HepG2 (cell line): ENCODE measurements around the gene PARP8. TPM values are rescaled to one million over a fixed set of nuclear protein-coding genes. Genes with fewer than 3 reads are reported as not detected.

Source experiments
- ATAC-seq: fragments of 200-7000 bp; cut with Tn5 transposase; 3 replicates; pipeline ENCODE4 v1.9.1; 2020; ENCODE audit warnings: mild to moderate bottlenecking, moderate library complexity
- BruUV-seq: library from RNA; stranded (reverse); fragments of 400-500 nt; replicated peaks from 2 replicates; lab custom pipeline; 2021; lab: Mats Ljungman, UMichigan
- CTCF ChIA-PET: fragments of 300-600 bp; formaldehyde crosslinking; extraction: SDS; loops from one replicate; lab custom pipeline; 2021; ENCODE audit warnings: low total read pairs, inconsistent platforms, low intra/inter-chr PET ratio; lab: Yijun Ruan, JAX
- POLR2A ChIA-PET: fragments of 350-600 bp; sonication (Branson Sonifier 250); formaldehyde crosslinking; loops from one replicate; lab custom pipeline; 2020; ENCODE audit warnings: antibody characterized with exemption, inconsistent platforms; lab: Yijun Ruan, JAX
- DNase-seq: peaks from one replicate; pipeline ENCODE4 v3.0.0-alpha.2; 2015; ENCODE audit warnings: low spot score
- FAIRE-seq: peaks from 3 replicates; lab custom pipeline; 2011; peaks lifted over from hg19 to GRCh38; lab: Jason Lieb, UNC
- H2AFZ ChIP-seq: one replicate; pipeline ENCODE4 v1.6.1; 2011; ENCODE audit warnings: low read length, inconsistent platforms
- H3K27ac ChIP-seq: fragments of 300-600 bp; 3 replicates; pipeline ENCODE4 v1.8.0; 2011; ENCODE audit warnings: mixed run types, mild to moderate bottlenecking, mixed read lengths, low read length, inconsistent platforms; ENCODE audit not compliant: insufficient read depth; ENCODE audit errors: extremely low read length
- H3K27me3 ChIP-seq, 2 experiments: fragments of 200-600 bp in 1 of 2; 2 replicates in 1 of 2; 3 replicates in 1 of 2; pipeline versions ENCODE4 v1.6.0 to v1.8.0; 2011; ENCODE audit warnings: low read length in 2 of 2, mild to moderate bottlenecking in 2 of 2, moderate library complexity in 2 of 2, inconsistent platforms in 1 of 2; ENCODE audit not compliant: insufficient read depth in 2 of 2, control insufficient read depth in 1 of 2
- H3K36me3 ChIP-seq, 2 experiments: fragments of 200-600 bp in 1 of 2; replicated peaks in 1 of 2; 2 replicates in 1 of 2; 3 replicates in 1 of 2; pipeline versions ENCODE4 v1.5.1 to v1.8.0; 2011; ENCODE audit warnings: low read length in 2 of 2, inconsistent platforms in 1 of 2; ENCODE audit not compliant: insufficient read depth in 2 of 2, control insufficient read depth in 1 of 2
- H3K4me1 ChIP-seq: 2 replicates; pipeline ENCODE4 v1.5.1; 2012; ENCODE audit warnings: low read length, inconsistent platforms; ENCODE audit not compliant: insufficient read depth
- H3K4me2 ChIP-seq: 2 replicates; pipeline ENCODE4 v1.6.0; 2011; ENCODE audit warnings: low read depth, low read length, inconsistent platforms
- H3K4me3 ChIP-seq, 3 experiments: fragments of 200-600 bp in 1 of 3; sonication (generic), shearing (Covaris generic) in 1 of 3; replicated peaks in 1 of 3; 2 replicates each; pipeline ENCODE4 v1.5.1; 2011 to 2016; ENCODE audit warnings: low read length in 3 of 3, inconsistent platforms in 2 of 3, low read depth in 2 of 3, mild to moderate bottlenecking in 2 of 3, control low read depth in 1 of 3, mixed read lengths in 1 of 3; ENCODE audit not compliant: insufficient read depth in 1 of 3
- H3K79me2 ChIP-seq: one replicate; pipeline ENCODE4 v1.6.1; 2011; ENCODE audit warnings: low read length, inconsistent platforms; ENCODE audit not compliant: insufficient read depth
- H3K9ac ChIP-seq: 2 replicates; pipeline ENCODE4 v1.6.0; 2011; ENCODE audit warnings: mild to moderate bottlenecking, low read depth, low read length, inconsistent platforms; ENCODE audit not compliant: insufficient read depth
- H3K9me3 ChIP-seq: 2 replicates; pipeline ENCODE4 v1.5.1; 2012; ENCODE audit warnings: mild to moderate bottlenecking, low read length
- H4K20me1 ChIP-seq: 2 replicates; pipeline ENCODE4 v1.6.0; 2011; ENCODE audit warnings: inconsistent platforms, mild to moderate bottlenecking, low read length, moderate library complexity; ENCODE audit not compliant: insufficient read depth
- DNMT3B ChIP-seq: conservative IDR thresholded peaks from 2 replicates; pipeline ENCODE4 v1.6.1; 2016; ENCODE audit warnings: missing biosample characterization, control low read depth
- FOXO1 ChIP-seq: sonication (generic); formaldehyde crosslinking; IDR thresholded peaks from 2 replicates; pipeline ENCODE4 v1.4.0; 2020; ENCODE audit warnings: missing genetic modification reagents
- HOXA5 ChIP-seq: sonication (generic); formaldehyde crosslinking; IDR thresholded peaks from 2 replicates; pipeline ENCODE4 v1.4.0; 2020; ENCODE audit warnings: missing genetic modification reagents
- ISL2 ChIP-seq: sonication (generic); formaldehyde crosslinking; IDR thresholded peaks from 2 replicates; pipeline ENCODE4 v1.5.0; 2020; ENCODE audit warnings: missing genetic modification reagents
- RBM39 ChIP-seq: fragments of 200-400 bp; formaldehyde crosslinking; IDR thresholded peaks from one replicate; pipeline ENCODE4 v1.6.1; 2018; ENCODE audit warnings: antibody characterized with exemption, mild to moderate bottlenecking, low read depth, low read length; ENCODE audit not compliant: poor library complexity, severe bottlenecking
- SMAD3 ChIP-seq: sonication (generic); formaldehyde crosslinking; IDR thresholded peaks from 2 replicates; pipeline ENCODE4 v1.4.0; 2020; ENCODE audit warnings: missing genetic modification reagents
- ZNF614 ChIP-seq: IDR thresholded peaks from 2 replicates; pipeline ENCODE4 v1.6.1; 2018; ENCODE audit warnings: missing biosample characterization, missing genetic modification reagents, inconsistent platforms, borderline replicate concordance
- WGBS: methylation state at CpG from one replicate; pipeline ENCODE4 v1.1.6; 2017; ENCODE audit warnings: low lambda C conversion rate; 5-methylcytosine and 5-hydroxymethylcytosine counted together
- in situ Hi-C: cut with HindIII; loops from 2 replicates; pipeline ENCODE4 v1.10.0; 2017; ENCODE audit warnings: low pct_unique_long_range_greater_than_20kb; ENCODE audit not compliant: extremely low pct_ligation_motif_present
- intact Hi-C: fragments of 100-400 bp; cut with micrococcal nuclease; formaldehyde crosslinking; loops from one replicate; pipeline ENCODE4 v1.10.0; 2022; ENCODE audit not compliant: unreplicated experiment
- polyA plus RNA-seq, 8 experiments: library from polyadenylated mRNA; depleted of rRNA in 3 of 8; stranded (reverse) in 7 of 8; unstranded in 1 of 8; fragments of >200 nt; fragmentation: Illumina TruSeq in 4 of 8; extraction: Trizol in 4 of 8; gene quantifications; 2 replicates each; pipeline versions ENCODE4 v1.2.1 to v1.2.3, GENCODE V29; 2011 to 2016; ENCODE audit warnings: low read depth in 4 of 8, missing spikeins in 1 of 8, mixed read lengths in 1 of 8; ENCODE audit not compliant: insufficient read depth in 1 of 8
- total RNA-seq, 5 experiments: library from RNA; depleted of rRNA; stranded (reverse); fragments of >200 nt; fragmentation: Illumina TruSeq; extraction: Trizol; gene quantifications; 2 replicates each; pipeline ENCODE4 v1.2.3, GENCODE V29; 2016; ENCODE audit warnings: low read depth in 1 of 5
- TF ChIP-seq, protein P1 (sequence below): sonication (generic); formaldehyde crosslinking; IDR thresholded peaks from 2 replicates; pipeline ENCODE4 v1.8.0; 2022; ENCODE audit warnings: mild to moderate bottlenecking, missing genetic modification reagents
- TF ChIP-seq, protein P2 (sequence below): sonication (generic); formaldehyde crosslinking; IDR thresholded peaks from 2 replicates; pipeline ENCODE4 v1.4.0; 2020; ENCODE audit warnings: missing genetic modification reagents

The PARP8 gene
- total and polyA plus RNA-seq, 2 of the 13 experiments (the other 11 are each of a cell fraction or from before 2014, with no cell fraction given) = 0.11 to 0.29 TPM

DNA sequence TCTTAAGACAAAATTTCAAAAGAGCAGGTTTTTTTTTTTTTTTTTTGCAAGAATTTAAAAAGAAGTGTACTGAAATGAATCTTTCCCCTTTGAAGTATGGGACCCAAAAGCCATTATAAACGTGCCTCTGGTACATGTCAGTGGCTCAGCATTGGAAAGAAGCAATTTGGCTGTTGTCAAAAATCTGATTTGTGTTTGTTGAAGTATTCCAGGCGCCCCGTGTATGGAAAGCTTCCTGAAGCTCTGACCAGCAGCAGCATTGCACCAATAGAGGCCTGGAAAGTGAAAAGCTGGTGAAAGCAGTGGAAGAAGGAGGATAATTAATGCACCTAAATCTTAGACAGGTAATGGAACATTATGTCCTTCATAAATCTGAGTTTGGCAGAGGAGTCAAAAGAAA, 215.0 kb downstream of the PARP8 start:
- no peak overlapping the region for H3K4me3 ChIP-seq
- H3K4me1 ChIP-seq = no peaks in the 10 kb centered on the region
- POLR2A ChIA-PET = no interaction called here
- BruUV-seq = no TSS peak
- H4K20me1 ChIP-seq = no peaks in the 10 kb centered on the region
- CTCF ChIA-PET = no interaction called here
- H3K27ac ChIP-seq = no peak overlapping the region
- no peak overlapping the region for H3K4me2 ChIP-seq
- H3K36me3 ChIP-seq = no peaks in the 10 kb centered on the region
- intact Hi-C loops = no loop called here
- no peaks in the 10 kb centered on the region for H3K27me3 ChIP-seq
- TF ChIP-seq ISL2 (CRISPR knock-in tag) (no peak), ZNF614 (no peak), FOXO1 (no peak), SMAD3 (CRISPR knock-in tag) (no peak), DNMT3B (CRISPR knock-in tag) (no peak), HOXA5 (no peak), RBM39 (no peak)
- TF ChIP-seq, protein P1, sequence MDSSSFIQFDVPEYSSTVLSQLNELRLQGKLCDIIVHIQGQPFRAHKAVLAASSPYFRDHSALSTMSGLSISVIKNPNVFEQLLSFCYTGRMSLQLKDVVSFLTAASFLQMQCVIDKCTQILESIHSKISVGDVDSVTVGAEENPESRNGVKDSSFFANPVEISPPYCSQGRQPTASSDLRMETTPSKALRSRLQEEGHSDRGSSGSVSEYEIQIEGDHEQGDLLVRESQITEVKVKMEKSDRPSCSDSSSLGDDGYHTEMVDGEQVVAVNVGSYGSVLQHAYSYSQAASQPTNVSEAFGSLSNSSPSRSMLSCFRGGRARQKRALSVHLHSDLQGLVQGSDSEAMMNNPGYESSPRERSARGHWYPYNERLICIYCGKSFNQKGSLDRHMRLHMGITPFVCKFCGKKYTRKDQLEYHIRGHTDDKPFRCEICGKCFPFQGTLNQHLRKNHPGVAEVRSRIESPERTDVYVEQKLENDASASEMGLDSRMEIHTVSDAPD (CRISPR knock-in tag) = no peak
- TF ChIP-seq, protein P2, sequence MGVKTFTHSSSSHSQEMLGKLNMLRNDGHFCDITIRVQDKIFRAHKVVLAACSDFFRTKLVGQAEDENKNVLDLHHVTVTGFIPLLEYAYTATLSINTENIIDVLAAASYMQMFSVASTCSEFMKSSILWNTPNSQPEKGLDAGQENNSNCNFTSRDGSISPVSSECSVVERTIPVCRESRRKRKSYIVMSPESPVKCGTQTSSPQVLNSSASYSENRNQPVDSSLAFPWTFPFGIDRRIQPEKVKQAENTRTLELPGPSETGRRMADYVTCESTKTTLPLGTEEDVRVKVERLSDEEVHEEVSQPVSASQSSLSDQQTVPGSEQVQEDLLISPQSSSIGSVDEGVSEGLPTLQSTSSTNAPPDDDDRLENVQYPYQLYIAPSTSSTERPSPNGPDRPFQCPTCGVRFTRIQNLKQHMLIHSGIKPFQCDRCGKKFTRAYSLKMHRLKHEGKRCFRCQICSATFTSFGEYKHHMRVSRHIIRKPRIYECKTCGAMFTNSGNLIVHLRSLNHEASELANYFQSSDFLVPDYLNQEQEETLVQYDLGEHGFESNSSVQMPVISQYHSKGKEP = no peak
- in situ Hi-C loops = no loop called here
- DNase-seq (no peak), ATAC-seq (no peak), FAIRE-seq (no peak)
- no peaks in the 10 kb centered on the region for H3K79me2 ChIP-seq
- H2AFZ ChIP-seq = no peak overlapping the region
- no peaks in the 10 kb centered on the region for H3K9me3 ChIP-seq
- no peak overlapping the region for H3K9ac ChIP-seq
- 0% methylated on average over 3 of the region's 3 CpGs for WGBS
